Adrenal gland (tissue), 12 donors: Measurements from ENCODE around the gene SLC4A5. TPM values are rescaled to one million over a fixed set of nuclear protein-coding genes. Genes with fewer than 3 reads are reported as not detected.

Source experiments
- DNase-seq, 7 donors: peaks; one replicate each; pipeline ENCODE4 v3.0.0-alpha.2; 2019 to 2020
- H3K27ac ChIP-seq, 5 donors: fragments of 200-600 bp; sonication (generic) in 4 of 5; 1 replicate in 3 of 5; 2 replicates in 2 of 5; pipeline versions ENCODE4 v1.5.1 to v1.8.0; 2016 to 2020; ENCODE audit warnings: mild to moderate bottlenecking in 1 of 5
- H3K27me3 ChIP-seq: fragments of 200-600 bp; 2 replicates; pipeline ENCODE4 v1.8.0; 2021
- H3K36me3 ChIP-seq, 2 donors: fragments of 200-600 bp; replicated peaks in 1 of 2; 1 replicate in 1 of 2; 2 replicates in 1 of 2; pipeline versions ENCODE4 v1.5.1 to v1.8.0; 2018 to 2022
- H3K4me1 ChIP-seq, 2 donors: fragments of 200-600 bp; replicated peaks in 1 of 2; 1 replicate in 1 of 2; 2 replicates in 1 of 2; pipeline versions ENCODE4 v1.5.1 to v1.8.0; 2018 to 2021
- H3K4me3 ChIP-seq, 4 donors: fragments of 200-600 bp; sonication (generic) in 3 of 4; one replicate each; pipeline ENCODE4 v1.5.1; 2016 to 2018
- H3K9me3 ChIP-seq, 3 donors: fragments of 200-600 bp; sonication (generic) in 1 of 3; replicated peaks in 1 of 3; 1 replicate in 2 of 3; 2 replicates in 1 of 3; pipeline versions ENCODE4 v1.5.1 to v1.8.0; 2016 to 2021
- CTCF ChIP-seq, 6 experiments: fragments of 450-650 bp in 4 of 6; fragments of 200-600 bp in 2 of 6; sonication (generic) in 1 of 6; IDR thresholded peaks; 1 replicate in 5 of 6; 2 replicates in 1 of 6; pipeline versions ENCODE4 v1.5.1 to v1.8.0; 2016 to 2021; ENCODE audit warnings: antibody characterized with exemption in 6 of 6, mild to moderate bottlenecking in 2 of 6, moderate library complexity in 1 of 6
- POLR2A ChIP-seq, 2 donors: fragments of 450-650 bp; IDR thresholded peaks; one replicate each; pipeline ENCODE4 v1.6.1; 2017; ENCODE audit warnings: antibody characterized with exemption in 2 of 2, mild to moderate bottlenecking in 2 of 2, moderate library complexity in 1 of 2
- WGBS, 4 donors: extraction: QIAGEN DNeasy Blood & Tissue Kit in 2 of 4; methylation state at CpG; one replicate each; pipeline versions ENCODE4 v1.1.5 to v1.1.7; 2013 to 2017; 5-methylcytosine and 5-hydroxymethylcytosine counted together
- intact Hi-C, 2 donors: fragments of 100-400 bp; cut with DNase I; formaldehyde crosslinking; loops; one replicate each; pipeline versions ENCODE4 v1.14.1 to v1.15.0; 2022 to 2023
- polyA plus RNA-seq, 3 donors: library from polyadenylated mRNA; stranded (reverse); fragments of 200-250 nt in 2 of 3; fragments of 350-450 nt in 1 of 3; fragmentation: Illumina TruSeq in 1 of 3; extraction: RNeasy Lipid Tissue Mini Kit (QIAGEN cat#74804) in 1 of 3; gene quantifications; one replicate each; pipeline ENCODE4 v1.2.3, GENCODE V29; 2013 to 2014
- total RNA-seq, 9 donors: library from RNA; depleted of rRNA in 4 of 9; stranded (reverse); fragments of >200 nt in 4 of 9; fragments of 120-200 nt in 1 of 9; fragmentation: NEBNext Ultra II Directional in 1 of 9; extraction: Animal tissue kit (Norgen Biotek cat#: 25700) in 1 of 9; gene quantifications; one replicate each; pipeline versions ENCODE4 v1.1.0 to v1.2.4, GENCODE V29; 2013 to 2023
- donor health status: healthy with polysubstance abuse.
- donor health status: Bipolar disorder and iron deficiency.
- donor health status: DM: yes; HTN: yes; CAD: no.
- donor health status: DM: no; HTN: no; CAD: no.
- donor health status: DM: no; HTN: no; CAD: no.
- donor health status: DM: yes; HTN: yes; CAD: no.

Gene SLC4A5
- total and polyA plus RNA-seq, 12 donors = 0.14 to 2.7 (median 0.74) TPM; not detected in 1

- Histone ChIP-seq H3K4me3 (no peak overlapping the region), H3K4me1 (peaks cover 0 to 11% of the 10 kb centered on the region in 2 donors), H3K27me3 (no peaks in the 10 kb centered on the region), H3K9me3 (no peaks in the 10 kb centered on the region), H3K27ac (no peak overlapping the region), H3K36me3 (peaks cover 0 to 81% of the 10 kb centered on the region in 2 donors)
- TF ChIP-seq POLR2A (IDR thresholded peaks at IDR 0.05) (no peak), CTCF (IDR thresholded peaks at IDR 0.05) (no peak)
- DNase-seq = no peak
- WGBS, 4 donors = 91 to 95% (median 93%) methylated on average over 5 of the region's 5 CpGs
- intact Hi-C loops = no loop called here
Measured at GRCh38 chr2:74368499-74368898, 25.3 kb upstream of the SLC4A5 start.

- Histone ChIP-seq H3K36me3 (peaks cover 0 to 88% of the 10 kb centered on the region in 2 donors), H3K4me1 (peaks cover 0 to 4% of the 10 kb centered on the region in 2 donors), H3K27ac (no peak overlapping the region), H3K27me3 (no peaks in the 10 kb centered on the region), H3K9me3 (no peaks in the 10 kb centered on the region), H3K4me3 (no peak overlapping the region)
- intact Hi-C loops = no loop called here
- TF ChIP-seq CTCF (IDR thresholded peaks at IDR 0.05) = no peak
- TF ChIP-seq POLR2A (IDR thresholded peaks at IDR 0.05) = no peak
- DNase-seq = no peak
- WGBS, 4 donors = 94 to 98% (median 97%) methylated on average over 6 to 7 of the region's 7 CpGs
Measured at GRCh38 chr2:74367789-74368188, 24.6 kb upstream of the SLC4A5 start.

GRCh38 chr2:74366036-74366435 lies 22.8 kb upstream of the SLC4A5 start:
- no peak for TF ChIP-seq CTCF (IDR thresholded peaks at IDR 0.05)
- TF ChIP-seq POLR2A (IDR thresholded peaks at IDR 0.05) = no peak
- H3K9me3 ChIP-seq = no peaks in the 10 kb centered on the region
- peaks cover 0 to 100% of the 10 kb centered on the region in 2 donors for H3K36me3 ChIP-seq
- H3K27ac ChIP-seq = no peak overlapping the region
- intact Hi-C loops = no loop called here
- no peaks in the 10 kb centered on the region for H3K4me1 ChIP-seq
- DNase-seq = no peak
- no peaks in the 10 kb centered on the region for H3K27me3 ChIP-seq
- 97 to 100% (median 98%) methylated on average over 3 of the region's 3 CpGs for WGBS, 4 donors
- H3K4me3 ChIP-seq = no peak overlapping the region

GRCh38 chr2:74364533-74365505 lies 21.6 kb upstream of the SLC4A5 start:
- peaks cover 0 to 100% of the 10 kb centered on the region in 2 donors for H3K36me3 ChIP-seq
- H3K27ac ChIP-seq = no peak overlapping the region
- H3K27me3 ChIP-seq = no peaks in the 10 kb centered on the region
- intact Hi-C loops = no loop called here
- peak in 3 of 7 donors; percentile 36 to 45 (median 42) for DNase-seq
- WGBS, 4 donors = 58 to 79% (median 69%) methylated on average over 7 to 8 of the region's 8 CpGs
- H3K9me3 ChIP-seq = no peaks in the 10 kb centered on the region
- TF ChIP-seq POLR2A (IDR thresholded peaks at IDR 0.05) = no peak
- no peak overlapping the region for H3K4me3 ChIP-seq
- H3K4me1 ChIP-seq = no peaks in the 10 kb centered on the region
